GM18498 (cell line): Measurements from ENCODE around the gene SPATA31D1.

Experiments
- ATAC-seq: cut with Tn5 transposase; IDR thresholded peaks from one replicate; pipeline ENCODE4 v1.9.1; 2021; ENCODE audit warnings: mild to moderate bottlenecking, moderate library complexity; ENCODE audit not compliant: unreplicated experiment

SPATA31D1 gene

GRCh38 chr9:82020331-82020730 is 31.8 kb downstream of the SPATA31D1 start:
- ATAC-seq: no peak

GRCh38 chr9:82021198-82021597 is 32.6 kb downstream of the SPATA31D1 start:
- ATAC-seq: no peak

- no peak for ATAC-seq
Measured at GRCh38 chr9:82022121-82022520, 33.5 kb downstream of the SPATA31D1 start.

GRCh38 chr9:82024908-82025307 is 36.3 kb downstream of the SPATA31D1 start:
- no peak for ATAC-seq

GRCh38 chr9:82031538-82032280 is 43.1 kb downstream of the SPATA31D1 start:
- ATAC-seq: no peak

- ATAC-seq: no peak
Measured at GRCh38 chr9:82034956-82035731, 46.6 kb downstream of the SPATA31D1 start.

- no peak for ATAC-seq
Measured at GRCh38 chr9:82036086-82036485, 47.5 kb downstream of the SPATA31D1 start.

GRCh38 chr9:82037126-82037525 is 48.6 kb downstream of the SPATA31D1 start:
- no peak for ATAC-seq

GRCh38 chr9:82038897-82039296 is 50.3 kb downstream of the SPATA31D1 start:
- ATAC-seq: no peak
